Chondrocyte (in vitro differentiated cells): ENCODE data around the gene GABBR2. TPM values are rescaled to one million over a fixed set of nuclear protein-coding genes. Genes with fewer than 3 reads are reported as not detected.

Experiments
- DNase-seq: peaks from one replicate; pipeline ENCODE4 v3.0.0; 2021; ENCODE audit warnings: mixed read lengths, low spot score
- H3K27ac Mint-ChIP-seq: one replicate; pipeline ENCODE4 v1.8.0; 2021; ENCODE audit warnings: mild to moderate bottlenecking, moderate library complexity, mixed read lengths; ENCODE audit not compliant: unreplicated experiment
- H3K27me3 Mint-ChIP-seq: 2 replicates; pipeline ENCODE4 v1.8.0; 2021; ENCODE audit warnings: low read depth, mixed read lengths
- H3K36me3 Mint-ChIP-seq: 2 replicates; pipeline ENCODE4 v1.8.0; 2021; ENCODE audit warnings: low read depth, mixed read lengths
- H3K4me1 Mint-ChIP-seq: 2 replicates; pipeline ENCODE4 v1.8.0; 2021; ENCODE audit warnings: low read depth, mild to moderate bottlenecking, mixed read lengths
- H3K4me3 Mint-ChIP-seq: one replicate; pipeline ENCODE4 v1.8.0; 2021; ENCODE audit warnings: mild to moderate bottlenecking, moderate library complexity, mixed read lengths; ENCODE audit not compliant: unreplicated experiment
- H3K9me3 Mint-ChIP-seq: 2 replicates; pipeline ENCODE4 v1.8.0; 2021; ENCODE audit warnings: low read depth, mixed read lengths
- total RNA-seq: library from RNA; stranded (reverse); gene quantifications from 3 replicates; pipeline ENCODE4 v1.2.1, GENCODE V29; 2021
- TF ChIP-seq, protein P1 (sequence below): fragments of 200-600 bp; sonication (generic); IDR thresholded peaks from 2 replicates; pipeline ENCODE4 v1.5.0; 2021; ENCODE audit warnings: antibody characterized with exemption, mild to moderate bottlenecking, moderate library complexity

GABBR2 gene
- total RNA-seq, 1 donor from 2014 or later = 0.12 TPM

DNA sequence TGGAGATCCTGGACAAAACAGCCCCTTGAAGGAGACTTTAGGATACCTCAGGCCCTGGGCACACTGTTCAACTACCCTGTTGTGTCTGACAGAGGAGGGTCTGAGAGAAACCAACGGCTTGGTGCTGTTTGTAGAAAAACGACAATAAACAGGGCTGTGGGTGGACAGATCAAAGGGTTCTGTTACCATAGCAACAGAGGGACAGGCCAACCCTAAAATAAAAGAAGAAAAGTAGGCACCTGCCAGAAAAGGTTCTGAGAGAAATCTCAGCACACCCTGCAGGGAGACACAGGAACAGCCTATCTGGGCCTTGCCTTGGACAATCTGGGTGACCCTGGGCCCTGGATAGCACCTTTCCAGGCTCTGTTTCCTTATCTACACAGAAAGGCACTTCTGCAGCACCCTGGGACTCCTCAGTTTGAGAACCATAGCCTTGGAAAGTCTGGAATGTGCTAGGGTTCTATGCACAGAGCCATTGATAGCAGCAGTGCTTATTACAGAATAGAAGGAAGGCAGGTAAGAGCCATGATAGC is 348.5 kb downstream of the GABBR2 start:
- Mint-ChIP-seq H3K27me3 (peaks cover 23% of the 10 kb centered on the region), H3K36me3 (peaks cover under 1% of the 10 kb centered on the region), H3K9me3 (peaks cover 12% of the 10 kb centered on the region), H3K4me1 (peaks cover 7% of the 10 kb centered on the region), H3K4me3 (no peak overlapping the region), H3K27ac (no peak overlapping the region)
- TF ChIP-seq, protein P1, sequence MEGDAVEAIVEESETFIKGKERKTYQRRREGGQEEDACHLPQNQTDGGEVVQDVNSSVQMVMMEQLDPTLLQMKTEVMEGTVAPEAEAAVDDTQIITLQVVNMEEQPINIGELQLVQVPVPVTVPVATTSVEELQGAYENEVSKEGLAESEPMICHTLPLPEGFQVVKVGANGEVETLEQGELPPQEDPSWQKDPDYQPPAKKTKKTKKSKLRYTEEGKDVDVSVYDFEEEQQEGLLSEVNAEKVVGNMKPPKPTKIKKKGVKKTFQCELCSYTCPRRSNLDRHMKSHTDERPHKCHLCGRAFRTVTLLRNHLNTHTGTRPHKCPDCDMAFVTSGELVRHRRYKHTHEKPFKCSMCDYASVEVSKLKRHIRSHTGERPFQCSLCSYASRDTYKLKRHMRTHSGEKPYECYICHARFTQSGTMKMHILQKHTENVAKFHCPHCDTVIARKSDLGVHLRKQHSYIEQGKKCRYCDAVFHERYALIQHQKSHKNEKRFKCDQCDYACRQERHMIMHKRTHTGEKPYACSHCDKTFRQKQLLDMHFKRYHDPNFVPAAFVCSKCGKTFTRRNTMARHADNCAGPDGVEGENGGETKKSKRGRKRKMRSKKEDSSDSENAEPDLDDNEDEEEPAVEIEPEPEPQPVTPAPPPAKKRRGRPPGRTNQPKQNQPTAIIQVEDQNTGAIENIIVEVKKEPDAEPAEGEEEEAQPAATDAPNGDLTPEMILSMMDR = no peak
- DNase-seq = no peak

DNA sequence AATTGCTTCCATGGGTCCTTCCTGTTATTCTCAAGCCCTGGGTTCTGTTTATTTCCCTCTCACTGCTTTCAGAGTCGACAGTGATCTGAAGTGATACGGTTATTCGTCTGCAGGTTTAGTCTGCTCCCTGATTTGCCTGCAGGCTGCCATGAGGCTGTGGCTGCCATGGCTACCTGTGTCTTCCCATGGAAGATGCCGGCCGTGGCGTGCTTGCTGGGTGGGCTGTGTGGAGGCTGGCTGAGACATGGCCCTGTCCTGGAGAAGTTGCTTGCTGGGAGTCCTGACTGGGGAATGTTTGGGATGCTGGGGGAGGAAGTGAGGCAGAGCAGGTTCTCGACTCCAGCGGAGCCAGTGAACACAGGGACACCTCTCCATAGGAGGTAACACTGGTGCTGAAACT is 349.2 kb downstream of the GABBR2 start:
- Mint-ChIP-seq H3K27me3 (peaks cover 23% of the 10 kb centered on the region), H3K4me1 (peaks cover 7% of the 10 kb centered on the region), H3K27ac (no peak overlapping the region), H3K9me3 (peaks cover 9% of the 10 kb centered on the region), H3K4me3 (no peak overlapping the region), H3K36me3 (no peaks in the 10 kb centered on the region)
- no peak for DNase-seq
- TF ChIP-seq, protein P1 = no peak

DNA sequence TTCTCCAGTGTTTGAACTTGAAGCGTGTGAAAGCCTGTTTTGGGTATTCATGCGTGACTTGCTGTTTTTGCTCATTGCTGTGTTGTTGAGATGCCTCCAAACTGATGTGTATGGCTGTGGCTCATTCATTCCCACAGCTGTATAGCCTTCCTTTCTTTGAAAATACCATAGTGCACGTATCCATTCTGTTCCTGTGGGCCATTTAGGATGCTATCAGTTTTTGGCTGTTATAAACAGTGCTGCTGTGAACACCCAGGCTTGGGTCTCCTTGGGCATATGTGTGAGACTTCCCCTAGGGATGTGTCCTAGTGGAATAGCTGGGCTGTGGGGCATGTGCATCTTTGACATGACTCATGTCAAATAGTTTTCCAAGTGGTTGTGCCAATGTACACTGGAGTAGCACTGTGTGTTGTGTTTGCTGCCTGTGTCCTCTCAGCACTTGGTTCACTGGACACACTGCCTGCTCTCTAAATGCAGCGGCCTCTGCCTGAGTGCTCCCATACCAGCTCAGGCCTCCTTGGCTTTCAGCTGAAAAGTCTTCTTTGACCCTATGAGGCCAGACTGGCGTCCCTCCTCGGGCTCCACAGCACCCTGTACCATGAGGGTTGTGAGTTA is 350.7 kb downstream of the GABBR2 start:
- no peak overlapping the region for H3K4me3 Mint-ChIP-seq
- H3K4me1 Mint-ChIP-seq = peaks cover 7% of the 10 kb centered on the region
- TF ChIP-seq, protein P1 = no peak
- no peaks in the 10 kb centered on the region for H3K36me3 Mint-ChIP-seq
- peaks cover 11% of the 10 kb centered on the region for H3K9me3 Mint-ChIP-seq
- H3K27me3 Mint-ChIP-seq = peaks cover 22% of the 10 kb centered on the region
- DNase-seq = no peak
- no peak overlapping the region for H3K27ac Mint-ChIP-seq

DNA sequence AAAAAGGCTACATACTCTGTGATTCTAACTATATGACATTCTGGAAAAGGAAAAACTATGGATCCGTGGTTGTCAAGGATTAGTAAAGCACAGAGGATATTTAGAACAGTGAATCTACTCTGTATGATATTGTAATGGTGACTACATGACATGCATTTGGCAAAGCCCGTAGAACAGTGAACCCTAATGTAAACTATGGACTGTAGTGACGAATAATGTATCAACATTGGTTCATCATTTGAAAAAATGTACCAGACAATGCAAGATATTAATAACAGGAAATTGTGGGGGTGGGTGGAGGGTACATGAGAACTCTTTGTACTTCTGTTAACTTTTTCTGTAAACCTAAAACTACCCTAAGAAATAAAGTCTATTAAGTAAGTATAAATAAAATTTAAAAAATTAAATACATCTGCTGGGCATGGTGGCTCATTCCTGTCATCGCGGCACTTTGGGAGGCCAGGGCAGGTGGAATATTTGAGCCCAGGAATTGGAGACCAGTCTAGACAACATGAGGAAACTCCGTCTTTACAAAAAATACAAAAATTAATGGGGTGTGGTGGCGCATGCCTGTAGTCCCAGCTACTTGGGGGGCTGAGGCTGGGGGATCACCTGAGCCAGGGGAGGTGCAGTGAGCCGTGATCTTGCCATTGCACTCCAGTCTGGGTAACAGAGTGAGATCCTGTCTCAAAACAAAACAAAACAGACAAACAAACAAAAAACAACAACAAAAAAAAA is 351.6 kb downstream of the GABBR2 start:
- H3K4me1 Mint-ChIP-seq = peaks cover 7% of the 10 kb centered on the region
- peaks cover 11% of the 10 kb centered on the region for H3K9me3 Mint-ChIP-seq
- H3K4me3 Mint-ChIP-seq = no peak overlapping the region
- peaks cover 17% of the 10 kb centered on the region for H3K27me3 Mint-ChIP-seq
- TF ChIP-seq, protein P1 = no peak
- no peaks in the 10 kb centered on the region for H3K36me3 Mint-ChIP-seq
- DNase-seq = no peak
- H3K27ac Mint-ChIP-seq = peak overlapping the region; percentile 34

DNA sequence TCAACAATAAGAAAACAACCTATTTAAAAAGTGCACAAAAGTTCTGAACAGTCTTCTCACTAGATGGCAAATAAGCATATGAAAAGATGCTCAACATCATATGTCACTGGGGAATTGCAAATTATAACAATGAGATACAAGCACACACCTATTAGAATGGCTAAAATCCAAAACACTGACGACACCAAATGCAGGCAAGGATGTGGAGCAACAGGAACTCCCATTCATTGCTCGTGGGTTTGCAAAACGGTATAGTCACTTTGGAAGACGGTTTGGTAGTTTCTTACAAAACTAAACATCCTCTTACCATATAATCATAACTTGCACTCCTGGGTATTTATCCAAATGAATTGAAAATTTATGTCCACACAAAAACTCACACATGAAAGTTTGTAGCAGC is 352.4 kb downstream of the GABBR2 start:
- Mint-ChIP-seq H3K27me3 (peaks cover 16% of the 10 kb centered on the region), H3K4me1 (peaks cover 7% of the 10 kb centered on the region), H3K27ac (no peak overlapping the region), H3K9me3 (peaks cover 18% of the 10 kb centered on the region), H3K36me3 (no peaks in the 10 kb centered on the region), H3K4me3 (no peak overlapping the region)
- TF ChIP-seq, protein P1 = no peak
- DNase-seq = no peak
